Measurements from ENCODE around the gene PDZD2.
"Not testable (repeated sequence)": the region's sequence is repeated elsewhere in the genome, so short reads cannot be mapped to it uniquely, and the experiment has no call there.

The PDZD2 gene

GRCh38 chr5:31751610-31752009, 112.7 kb downstream of the PDZD2 start:
- H3K9ac ChIP-seq (ENCODE audit: low read depth, low read length): no peak overlapping the region
- peaks cover 9% of the 10 kb centered on the region for H3K4me1 ChIP-seq (ENCODE audit: insufficient read depth, low read length)
- H3K9me3 ChIP-seq (ENCODE audit: control insufficient read depth, insufficient read depth, low read length): no peaks in the 10 kb centered on the region
- H3K36me3 ChIP-seq (ENCODE audit: insufficient read depth, low read length): no peaks in the 10 kb centered on the region

- peaks cover 9% of the 10 kb centered on the region for H3K4me1 ChIP-seq (ENCODE audit: insufficient read depth, low read length)
- no peaks in the 10 kb centered on the region for H3K36me3 ChIP-seq (ENCODE audit: insufficient read depth, low read length)
- H3K9ac ChIP-seq (ENCODE audit: low read depth, low read length): no peak overlapping the region
- H3K9me3 ChIP-seq (ENCODE audit: control insufficient read depth, insufficient read depth, low read length): no peaks in the 10 kb centered on the region
Observed at GRCh38 chr5:31753700-31754357, 114.9 kb downstream of the PDZD2 start.

DNA sequence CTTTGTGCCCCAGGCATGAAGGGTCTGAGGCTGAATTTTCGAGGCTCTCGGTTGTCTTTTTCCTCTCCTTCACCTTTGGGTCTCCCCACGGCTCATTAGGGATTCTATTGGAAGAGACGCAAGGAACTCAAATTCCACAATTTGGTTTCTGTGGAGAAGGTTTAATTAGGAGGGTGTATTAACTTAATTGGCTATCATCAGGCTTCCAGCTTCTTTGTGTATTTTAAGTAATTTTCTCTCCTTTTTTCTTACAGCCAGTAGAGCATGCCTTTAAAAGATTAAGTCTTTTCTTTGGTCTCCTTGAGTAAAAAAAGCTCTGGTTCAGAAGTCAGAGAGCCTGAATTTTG, 115.4 kb downstream of the PDZD2 start:
- Histone ChIP-seq H3K9me3 (ENCODE audit: control insufficient read depth, insufficient read depth, low read length) (no peaks in the 10 kb centered on the region), H3K9ac (ENCODE audit: low read depth, low read length) (no peak overlapping the region)

DNA sequence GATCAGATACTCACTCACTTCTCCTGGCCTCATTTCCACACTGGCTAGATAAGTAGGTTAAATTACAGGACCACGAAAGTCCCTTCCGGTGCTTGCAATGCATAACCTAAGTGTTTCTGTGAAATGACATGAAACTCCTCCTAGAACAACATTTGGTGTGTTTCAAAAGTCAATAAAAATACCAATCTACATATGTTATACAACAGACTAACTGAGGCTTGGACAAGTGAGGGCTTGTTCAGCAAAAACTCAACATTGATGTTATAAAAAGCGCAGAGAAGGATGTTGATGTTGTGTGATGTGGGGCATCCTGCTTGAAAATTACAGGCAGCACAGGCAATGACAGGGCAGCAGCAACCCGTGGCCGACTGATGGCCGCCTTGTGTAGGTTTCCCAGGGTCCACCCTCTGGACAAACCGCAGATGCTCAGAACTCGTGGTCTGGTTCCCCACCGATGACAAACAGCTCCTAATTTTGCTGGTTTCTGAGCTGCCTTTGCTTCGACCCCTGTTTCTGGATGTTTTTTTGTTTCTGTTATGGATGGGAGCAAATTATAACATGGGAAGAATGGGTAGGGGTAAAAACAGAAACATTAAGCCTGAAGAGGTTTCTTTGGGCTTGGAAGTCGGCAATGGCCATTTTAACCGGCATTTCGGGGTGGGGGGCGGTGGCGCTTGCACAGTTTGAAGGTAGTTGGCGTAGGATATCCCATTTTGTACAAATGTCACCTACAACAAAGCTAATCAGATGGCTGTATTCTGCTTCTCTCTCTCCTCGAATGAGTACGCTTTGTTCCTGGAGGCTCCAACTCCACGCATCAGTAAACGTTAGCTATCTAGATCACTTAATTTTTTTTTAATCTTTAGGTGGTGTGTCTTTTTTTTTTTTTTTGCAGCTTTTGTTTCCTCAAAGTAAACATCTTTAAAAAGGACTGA, 116.1 kb downstream of the PDZD2 start:
- H3K36me3 ChIP-seq (ENCODE audit: insufficient read depth, low read length): no peaks in the 10 kb centered on the region
- peaks cover 9% of the 10 kb centered on the region for H3K4me1 ChIP-seq (ENCODE audit: insufficient read depth, low read length)
- no peak overlapping the region for H3K9ac ChIP-seq (ENCODE audit: low read depth, low read length)
- H3K9me3 ChIP-seq (ENCODE audit: control insufficient read depth, insufficient read depth, low read length): no peaks in the 10 kb centered on the region

More for the DNA sequence above, 115.4 kb downstream of the PDZD2 start:
- H3K36me3 ChIP-seq (ENCODE audit: insufficient read depth, low read length): no peaks in the 10 kb centered on the region
- peaks cover 9% of the 10 kb centered on the region for H3K4me1 ChIP-seq (ENCODE audit: insufficient read depth, low read length)

- no peak overlapping the region for H3K9ac ChIP-seq (ENCODE audit: low read depth, low read length)
- peaks cover 9% of the 10 kb centered on the region for H3K4me1 ChIP-seq (ENCODE audit: insufficient read depth, low read length)
- H3K36me3 ChIP-seq (ENCODE audit: insufficient read depth, low read length): no peaks in the 10 kb centered on the region
- H3K9me3 ChIP-seq (ENCODE audit: control insufficient read depth, insufficient read depth, low read length): no peaks in the 10 kb centered on the region
Observed at GRCh38 chr5:31755676-31756230, 116.8 kb downstream of the PDZD2 start.

GRCh38 chr5:31757806-31758205, 118.9 kb downstream of the PDZD2 start:
- Histone ChIP-seq H3K36me3 (ENCODE audit: insufficient read depth, low read length) (no peaks in the 10 kb centered on the region), H3K9me3 (ENCODE audit: control insufficient read depth, insufficient read depth, low read length) (no peaks in the 10 kb centered on the region), H3K9ac (ENCODE audit: low read depth, low read length) (no peak overlapping the region), H3K4me1 (ENCODE audit: insufficient read depth, low read length) (peaks cover 9% of the 10 kb centered on the region)

- Histone ChIP-seq H3K36me3 (ENCODE audit: insufficient read depth, low read length) (no peaks in the 10 kb centered on the region), H3K4me1 (ENCODE audit: insufficient read depth, low read length) (peaks cover 4% of the 10 kb centered on the region), H3K9me3 (ENCODE audit: control insufficient read depth, insufficient read depth, low read length) (no peaks in the 10 kb centered on the region), H3K9ac (ENCODE audit: low read depth, low read length) (no peak overlapping the region)
Observed at GRCh38 chr5:31758803-31759425, 120.0 kb downstream of the PDZD2 start.

DNA sequence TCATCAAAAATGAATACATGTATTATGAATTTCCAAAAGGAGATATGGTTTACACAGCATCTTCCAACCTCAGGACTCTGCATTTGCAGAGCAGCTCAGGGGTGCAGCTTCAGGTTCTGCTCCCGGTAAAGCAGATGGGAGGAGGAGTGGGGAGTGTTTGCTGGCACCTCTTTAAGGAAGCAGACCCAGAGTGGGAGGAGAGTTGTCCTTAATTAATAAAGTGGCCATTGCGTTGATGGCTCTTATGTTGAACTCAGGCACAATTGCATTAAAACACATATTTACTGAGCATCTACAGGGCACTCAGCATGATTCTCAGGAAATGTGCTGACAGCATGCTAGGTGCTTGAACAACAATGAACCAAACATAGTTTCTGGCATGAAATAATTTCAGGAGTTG, 121.0 kb downstream of the PDZD2 start:
- Histone ChIP-seq H3K9me3 (ENCODE audit: control insufficient read depth, insufficient read depth, low read length) (no peaks in the 10 kb centered on the region), H3K9ac (ENCODE audit: low read depth, low read length) (no peak overlapping the region), H3K4me1 (ENCODE audit: insufficient read depth, low read length) (no peaks in the 10 kb centered on the region), H3K36me3 (ENCODE audit: insufficient read depth, low read length) (no peaks in the 10 kb centered on the region)

DNA sequence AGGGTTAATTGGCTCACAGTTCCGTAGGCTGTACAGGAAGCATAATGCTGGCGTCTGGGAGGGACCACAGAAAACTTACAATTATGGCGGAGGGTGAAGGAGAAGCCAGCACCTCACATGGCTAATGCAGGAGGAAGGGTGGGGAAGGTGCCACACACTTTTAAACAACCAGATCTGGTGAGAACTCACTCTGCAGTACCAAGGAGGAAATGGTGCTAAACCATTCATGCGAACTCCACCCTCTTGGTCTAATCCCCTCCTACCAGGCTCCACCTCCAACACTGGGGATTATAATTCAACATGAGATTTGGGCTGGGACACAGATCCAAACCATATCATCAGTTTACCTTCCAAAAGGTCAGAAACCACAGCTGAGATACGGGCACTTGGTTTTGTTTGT, 122.9 kb downstream of the PDZD2 start:
- Histone ChIP-seq H3K9ac (ENCODE audit: low read depth, low read length) (no peak overlapping the region), H3K4me1 (ENCODE audit: insufficient read depth, low read length) (no peaks in the 10 kb centered on the region), H3K36me3 (ENCODE audit: insufficient read depth, low read length) (no peaks in the 10 kb centered on the region), H3K9me3 (ENCODE audit: control insufficient read depth, insufficient read depth, low read length) (no peaks in the 10 kb centered on the region)

- Histone ChIP-seq H3K36me3 (ENCODE audit: insufficient read depth, low read length) (no peaks in the 10 kb centered on the region), H3K9ac (ENCODE audit: low read depth, low read length) (no peak overlapping the region), H3K9me3 (ENCODE audit: control insufficient read depth, insufficient read depth, low read length) (no peaks in the 10 kb centered on the region), H3K4me1 (ENCODE audit: insufficient read depth, low read length) (no peaks in the 10 kb centered on the region)
Observed at GRCh38 chr5:31763424-31763823, 124.5 kb downstream of the PDZD2 start.

- H3K36me3 ChIP-seq (ENCODE audit: insufficient read depth, low read length); H3K9me3 ChIP-seq (ENCODE audit: control insufficient read depth, insufficient read depth, low read length); H3K4me1 ChIP-seq (ENCODE audit: insufficient read depth, low read length); H3K9ac ChIP-seq (ENCODE audit: low read depth, low read length): not testable (repeated sequence)
Observed at GRCh38 chr5:31764687-31765086, 125.8 kb downstream of the PDZD2 start.

- H3K36me3 ChIP-seq (ENCODE audit: insufficient read depth, low read length): no peaks in the 10 kb centered on the region
- peaks cover 19% of the 10 kb centered on the region; the same call in 1 of the 2 replicates for H3K4me1 ChIP-seq (ENCODE audit: insufficient read depth, low read length)
- H3K9me3 ChIP-seq (ENCODE audit: control insufficient read depth, insufficient read depth, low read length): no peaks in the 10 kb centered on the region; the same call in 1 of the 2 replicates
- no peak overlapping the region for H3K9ac ChIP-seq (ENCODE audit: low read depth, low read length)
Observed at GRCh38 chr5:31767335-31768031, 128.6 kb downstream of the PDZD2 start.

DNA sequence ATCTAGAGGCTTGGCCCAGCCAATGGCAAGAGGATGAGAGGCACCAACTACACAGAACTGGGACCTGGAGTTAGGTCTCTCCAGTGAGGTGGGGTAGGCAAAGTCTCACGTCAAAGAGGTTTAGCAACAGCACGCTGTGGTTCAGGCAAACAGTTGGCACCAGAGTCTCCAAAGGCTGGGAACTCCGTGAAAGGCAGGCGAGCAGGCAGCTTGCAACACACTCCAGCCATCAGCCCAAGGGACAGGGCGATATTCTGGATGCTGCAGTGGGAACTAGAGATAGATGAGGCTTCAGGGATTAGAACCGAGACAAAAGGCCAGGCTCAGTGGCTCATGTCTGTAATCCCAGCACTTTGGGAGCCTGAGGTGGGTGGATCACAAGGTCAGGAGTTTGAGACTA, 129.1 kb downstream of the PDZD2 start:
- Histone ChIP-seq H3K9ac (ENCODE audit: low read depth, low read length) (no peak overlapping the region), H3K4me1 (ENCODE audit: insufficient read depth, low read length) (peaks cover 19% of the 10 kb centered on the region; the same call in 1 of the 2 replicates), H3K9me3 (ENCODE audit: control insufficient read depth, insufficient read depth, low read length) (no peaks in the 10 kb centered on the region; the same call in none of the 2 replicates), H3K36me3 (ENCODE audit: insufficient read depth, low read length) (no peaks in the 10 kb centered on the region)

GRCh38 chr5:31768784-31769183, 129.9 kb downstream of the PDZD2 start:
- H3K4me1 ChIP-seq (ENCODE audit: insufficient read depth, low read length): peaks cover 19% of the 10 kb centered on the region; the same call in 1 of the 2 replicates
- H3K9me3 ChIP-seq (ENCODE audit: control insufficient read depth, insufficient read depth, low read length): no peaks in the 10 kb centered on the region; the same call in none of the 2 replicates
- H3K36me3 ChIP-seq (ENCODE audit: insufficient read depth, low read length): no peaks in the 10 kb centered on the region
- H3K9ac ChIP-seq (ENCODE audit: low read depth, low read length): no peak overlapping the region
